Measurements from ENCODE around the gene PEX5L. TPM values are rescaled to one million over a fixed set of nuclear protein-coding genes. Genes with fewer than 3 reads are reported as not detected.

The PEX5L gene
- total and polyA plus RNA-seq, 10 of the 15 experiments (the other 5 are each of a cell fraction or from before 2014, with no cell fraction given) = 0.11 to 17.0 (median 0.50) TPM

DNA sequence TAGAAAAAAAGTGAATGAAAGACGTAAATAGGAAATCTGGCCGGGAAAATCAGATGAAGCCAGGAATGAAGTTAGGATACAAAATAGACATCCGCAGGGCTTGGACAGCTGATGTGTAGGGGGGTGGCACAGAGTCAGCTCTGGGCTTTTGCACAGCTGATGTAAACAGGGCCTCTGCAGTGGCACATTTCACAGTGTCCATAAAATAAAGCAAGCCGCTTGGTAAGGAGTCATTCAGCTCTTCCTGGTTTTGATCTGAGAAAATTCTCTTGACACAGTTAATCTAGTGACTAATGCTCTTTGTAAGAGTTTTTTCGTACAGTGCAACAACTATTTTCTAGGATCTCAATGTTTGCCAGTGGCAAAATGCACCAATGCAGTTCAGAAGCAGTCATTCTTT, 230.6 kb downstream of the PEX5L start:
- in situ Hi-C loops (cut with MboI) = no loop called here
- no TSS peak for BruUV-seq (replicated peaks)
- no peak for FAIRE-seq

DNA sequence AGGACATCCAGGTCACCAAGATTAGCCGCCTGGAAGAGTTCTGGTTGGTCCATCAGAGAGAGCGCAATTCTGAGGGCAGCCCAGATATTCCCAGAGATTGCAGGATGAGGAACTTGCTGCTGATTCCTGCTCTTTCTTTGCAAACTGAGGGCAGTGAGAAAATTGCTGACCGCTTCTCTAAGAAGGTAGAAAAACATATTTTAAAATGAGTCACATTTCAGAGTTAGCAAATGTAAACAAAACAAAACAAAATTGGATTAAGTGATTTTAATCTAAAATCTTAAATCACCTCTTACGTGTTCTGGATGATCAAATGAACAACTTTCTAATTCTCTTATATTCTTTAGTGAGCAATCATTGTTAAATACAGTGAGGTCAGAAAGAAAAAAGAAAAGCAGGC, 234.9 kb downstream of the PEX5L start:
- no peak for FAIRE-seq
- in situ Hi-C loops (cut with MboI) = no loop called here
- no peak for ATAC-seq
- Histone ChIP-seq H3K27me3 (replicated peaks in 1 of 2; ENCODE audit: control insufficient read depth in 2 of 2, insufficient read depth in 2 of 2, low read length in 1 of 2) (no peaks in the 10 kb centered on the region), H3K9ac (ENCODE audit: control insufficient read depth, insufficient read depth, low read length) (no peak overlapping the region), H4K20me1 (ENCODE audit: control insufficient read depth, insufficient read depth) (no peaks in the 10 kb centered on the region), H3K4me2 (ENCODE audit: control insufficient read depth, insufficient read depth) (no peak overlapping the region), H3K9me3 (replicated peaks; ENCODE audit: control insufficient read depth, insufficient read depth, low read length) (no peaks in the 10 kb centered on the region), H3K36me3 (ENCODE audit: control insufficient read depth in 2 of 2, insufficient read depth in 2 of 2, low read length in 1 of 2) (no peaks in the 10 kb centered on the region), H3K4me1 (ENCODE audit: control insufficient read depth, insufficient read depth, low read length) (no peaks in the 10 kb centered on the region), H3K79me2 (ENCODE audit: control insufficient read depth, insufficient read depth, low read length) (no peaks in the 10 kb centered on the region), H2AFZ (ENCODE audit: control insufficient read depth, low read depth, low read length) (no peak overlapping the region), H3K4me3 (no peak overlapping the region), H3K27ac (ENCODE audit: control insufficient read depth, insufficient read depth) (no peak overlapping the region)
- DNase-seq (ENCODE audit: low read depth, low spot score) = no peak
- BruUV-seq (replicated peaks) = no TSS peak
- ChIA-PET CTCF (interaction anchor here (1.3 kb wide), 1 partner anchor 10 kb away, joined by 4 read pairs; no protein-coding TSS in a partner anchor), SMC1A (ENCODE audit: uncharacterized antibody, unreplicated experiment) (no interaction called here), POLR2A (no interaction called here), RAD21 (ENCODE audit: unreplicated experiment) (interaction anchor here (1.4 kb wide), 1 partner anchor 793 kb away, joined by 3 read pairs; no protein-coding TSS in a partner anchor)
- intact Hi-C loops (cut with micrococcal nuclease; ENCODE audit: unreplicated experiment) = no loop called here
- WGBS (ENCODE audit: insufficient coverage, insufficient replicate concordance, low lambda C conversion rate, missing lambda C conversion rate) = 35% methylated on average over 4 of the region's 4 CpGs
- TF ChIP-seq CHD4 (IDR thresholded peaks at IDR 0.05) = no peak
- TF ChIP-seq RELA (IDR thresholded peaks at IDR 0.05; ENCODE audit: borderline replicate concordance, partially characterized antibody) = no peak
- TF ChIP-seq GABPA (IDR thresholded peaks at IDR 0.05; ENCODE audit: low read depth) = no peak

More for the DNA sequence above, 230.6 kb downstream of the PEX5L start:
- Histone ChIP-seq H3K27ac (ENCODE audit: control insufficient read depth, insufficient read depth) (no peak overlapping the region), H3K27me3 (replicated peaks in 1 of 2; ENCODE audit: control insufficient read depth in 2 of 2, insufficient read depth in 2 of 2, low read length in 1 of 2) (no peaks in the 10 kb centered on the region), H4K20me1 (ENCODE audit: control insufficient read depth, insufficient read depth) (no peaks in the 10 kb centered on the region), H3K4me3 (no peak overlapping the region), H3K4me2 (ENCODE audit: control insufficient read depth, insufficient read depth) (no peak overlapping the region), H3K9ac (ENCODE audit: control insufficient read depth, insufficient read depth, low read length) (no peak overlapping the region), H3K79me2 (ENCODE audit: control insufficient read depth, insufficient read depth, low read length) (no peaks in the 10 kb centered on the region), H3K4me1 (ENCODE audit: control insufficient read depth, insufficient read depth, low read length) (no peaks in the 10 kb centered on the region), H2AFZ (ENCODE audit: control insufficient read depth, low read depth, low read length) (no peak overlapping the region), H3K9me3 (replicated peaks; ENCODE audit: control insufficient read depth, insufficient read depth, low read length) (no peaks in the 10 kb centered on the region), H3K36me3 (ENCODE audit: control insufficient read depth in 2 of 2, insufficient read depth in 2 of 2, low read length in 1 of 2) (no peaks in the 10 kb centered on the region)
- 76% methylated on average over 5 of the region's 5 CpGs for WGBS (ENCODE audit: insufficient coverage, insufficient replicate concordance, low lambda C conversion rate, missing lambda C conversion rate)
- intact Hi-C loops (cut with micrococcal nuclease; ENCODE audit: unreplicated experiment) = no loop called here
- ChIA-PET CTCF (interaction anchor here (0.9 kb wide), 1 partner anchor 789 kb away, joined by 4 read pairs; no protein-coding TSS in a partner anchor), POLR2A (no interaction called here), SMC1A (ENCODE audit: uncharacterized antibody, unreplicated experiment) (no interaction called here), RAD21 (ENCODE audit: unreplicated experiment) (no interaction called here)
- DNase-seq (ENCODE audit: low read depth, low spot score) (no peak), ATAC-seq (no peak)
- TF ChIP-seq FOXM1 (IDR thresholded peaks at IDR 0.05; ENCODE audit: low read depth, low read length) = no peak
- no peak for TF ChIP-seq SUZ12 (IDR thresholded peaks at IDR 0.05; ENCODE audit: unreplicated experiment)
- no peak for TF ChIP-seq NBN (IDR thresholded peaks at IDR 0.05)
- TF ChIP-seq IKZF2 (IDR thresholded peaks at IDR 0.05) = no peak
- TF ChIP-seq STAT1 (conservative IDR thresholded peaks at IDR 0.05) = no peak
